Inflammatory macrophage treated with lipopolysaccharide for 1 hour (primary cell): ENCODE measurements around the gene YBX2.
"Not testable (repeated sequence)": the region's sequence is repeated elsewhere in the genome, so short reads cannot be mapped to it uniquely, and the experiment has no call there.

Experiments
- DNase-seq, 2 donors: peaks; one replicate each; pipeline ENCODE4 v3.0.0-alpha.2; 2020 to 2022

The YBX2 gene

GRCh38 chr17:7262192-7262934 is 32.1 kb downstream of the YBX2 start, which contains the start of gene CLDN7:
Gene CLDN7 (minus strand): TSS chr17:7262478. CDS start chr17:7262043, 435 bp downstream.
- no peak for DNase-seq

GRCh38 chr17:7261379-7262191 is 32.9 kb downstream of the YBX2 start:
- DNase-seq = no peak

GRCh38 chr17:7260651-7261378 is 33.6 kb downstream of the YBX2 start:
- DNase-seq = no peak

- DNase-seq = no peak
These were observed 34.3 kb downstream of the YBX2 start for GRCh38 chr17:7260151-7260550.

- no peak for DNase-seq
These were observed 34.9 kb downstream of the YBX2 start for GRCh38 chr17:7259555-7259889.

- DNase-seq = peak; percentile 86 to 91
These were observed 35.5 kb downstream of the YBX2 start for GRCh38 chr17:7258731-7259554.

- no peak for DNase-seq
These were observed 37.5 kb downstream of the YBX2 start for GRCh38 chr17:7256766-7257456.

GRCh38 chr17:7254511-7254910 is 39.9 kb downstream of the YBX2 start:
- DNase-seq = no peak

GRCh38 chr17:7253082-7253481 is 41.4 kb downstream of the YBX2 start:
- no peak for DNase-seq

GRCh38 chr17:7252176-7253043 is 42.0 kb downstream of the YBX2 start, which contains the start of gene ELP5:
Gene ELP5 (plus strand): TSS chr17:7252215. CDS start chr17:7252551, 336 bp downstream.
- peak; percentile 87 to 95 for DNase-seq

GRCh38 chr17:7251661-7252175 is 42.7 kb downstream of the YBX2 start, which contains the start of gene CTDNEP1:
Gene CTDNEP1 (minus strand): TSS chr17:7251734. CDS start chr17:7251296, 438 bp downstream.
- DNase-seq = peak; percentile 99 to 100

- DNase-seq = peak; percentile 66 to 92
These were observed 43.5 kb downstream of the YBX2 start for GRCh38 chr17:7250695-7251627.

- DNase-seq = no peak
These were observed 44.6 kb downstream of the YBX2 start for GRCh38 chr17:7249830-7250229.

GRCh38 chr17:7249214-7249613 is 45.2 kb downstream of the YBX2 start:
- no peak for DNase-seq

GRCh38 chr17:7248796-7249195 is 45.6 kb downstream of the YBX2 start:
- DNase-seq = no peak

GRCh38 chr17:7246779-7247178 is 47.7 kb downstream of the YBX2 start:
- no peak for DNase-seq

- not testable (repeated sequence) for DNase-seq
These were observed 50.6 kb downstream of the YBX2 start for GRCh38 chr17:7243838-7244237.

GRCh38 chr17:7243453-7243729 is 51.0 kb downstream of the YBX2 start:
- no peak for DNase-seq

- DNase-seq = peak; percentile 85 to 97
These were observed 51.6 kb downstream of the YBX2 start for GRCh38 chr17:7242717-7243452.
